NCI-H2227 (cell line): Measurements from ENCODE around the gene KCNQ1.

Experiments
- DNase-seq: peaks from one replicate; lab custom pipeline; 2025; ENCODE audit not compliant: unreplicated experiment; lab: John Stamatoyannopoulos, UW

Gene KCNQ1

GRCh38 chr11:2888266-2888968 lies 443.6 kb downstream of the KCNQ1 start:
- peak; percentile 95 for DNase-seq

- DNase-seq, result no peak
These were observed 444.8 kb downstream of the KCNQ1 start for GRCh38 chr11:2889362-2890273.

- no peak for DNase-seq
These were observed 445.9 kb downstream of the KCNQ1 start for GRCh38 chr11:2890466-2891294.

GRCh38 chr11:2891326-2892214 lies 446.8 kb downstream of the KCNQ1 start:
- DNase-seq, result peak; percentile 52

GRCh38 chr11:2892215-2892966 lies 447.6 kb downstream of the KCNQ1 start:
- DNase-seq, result peak; percentile 88

GRCh38 chr11:2892967-2893528 lies 448.2 kb downstream of the KCNQ1 start:
- DNase-seq, result peak; percentile 64

GRCh38 chr11:2893935-2894334 lies 449.1 kb downstream of the KCNQ1 start:
- DNase-seq, result no peak

- no peak for DNase-seq
These were observed 451.2 kb downstream of the KCNQ1 start for GRCh38 chr11:2896047-2896446.

GRCh38 chr11:2897048-2897447 lies 452.2 kb downstream of the KCNQ1 start:
- DNase-seq, result no peak

GRCh38 chr11:2898366-2899079 lies 453.7 kb downstream of the KCNQ1 start:
- no peak for DNase-seq
